GM20431 (cell line): ENCODE results near the gene MTSS2.

Source experiments
- in situ Hi-C: fragments of 300-500 bp; cut with MseI, MboI; formaldehyde crosslinking; loops from one replicate; pipeline ENCODE4 v1.15.0; 2020; ENCODE audit warnings: low sequenced_read_pairs; ENCODE audit not compliant: unreplicated experiment

The MTSS2 gene

GRCh38 chr16:70659953-70660671 is 25.7 kb downstream of the MTSS2 start:
- in situ Hi-C loops: no loop called here

DNA sequence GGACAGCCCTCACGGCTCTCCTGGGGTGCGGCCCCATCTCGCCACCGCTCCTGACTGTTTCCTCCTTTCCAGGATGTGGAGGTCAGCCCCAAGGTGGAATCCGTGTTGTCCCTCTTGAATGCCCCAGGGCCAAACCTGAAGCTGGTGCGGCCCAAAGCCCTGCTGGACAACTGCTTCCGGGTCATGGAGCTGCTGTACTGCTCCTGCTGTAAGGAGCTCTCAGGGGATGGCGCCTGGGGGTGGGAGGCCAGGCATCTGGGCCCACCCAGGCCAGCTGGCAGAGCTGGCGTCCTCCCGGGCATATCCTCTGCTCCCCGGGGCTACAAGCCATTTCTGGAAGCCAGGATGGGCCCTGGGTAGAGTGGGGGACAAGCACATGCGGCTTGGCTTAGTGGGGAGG is 26.3 kb downstream of the MTSS2 start:
- in situ Hi-C loops: no loop called here

DNA sequence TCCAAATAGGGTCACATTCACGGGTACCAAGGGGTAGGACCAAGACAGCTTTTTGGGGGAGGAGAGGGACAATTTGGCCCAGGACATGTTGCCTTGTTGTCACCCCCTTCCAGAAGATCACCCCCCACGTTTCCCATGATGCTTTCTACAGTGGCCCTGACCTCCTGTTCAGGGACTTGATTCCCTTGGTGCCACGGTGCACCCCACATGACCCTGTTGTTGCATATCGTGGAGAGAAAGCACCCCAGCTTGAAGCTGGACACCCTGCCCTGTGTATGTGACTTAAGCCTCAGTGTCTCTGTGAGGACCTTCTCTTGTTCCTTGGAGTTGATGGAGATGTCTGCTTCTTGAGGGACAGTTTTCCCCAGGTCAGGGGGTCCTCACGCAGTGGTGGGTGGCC is 26.9 kb downstream of the MTSS2 start:
- in situ Hi-C loops: no loop called here

GRCh38 chr16:70657956-70658355 is 27.9 kb downstream of the MTSS2 start:
- in situ Hi-C loops: no loop called here

DNA sequence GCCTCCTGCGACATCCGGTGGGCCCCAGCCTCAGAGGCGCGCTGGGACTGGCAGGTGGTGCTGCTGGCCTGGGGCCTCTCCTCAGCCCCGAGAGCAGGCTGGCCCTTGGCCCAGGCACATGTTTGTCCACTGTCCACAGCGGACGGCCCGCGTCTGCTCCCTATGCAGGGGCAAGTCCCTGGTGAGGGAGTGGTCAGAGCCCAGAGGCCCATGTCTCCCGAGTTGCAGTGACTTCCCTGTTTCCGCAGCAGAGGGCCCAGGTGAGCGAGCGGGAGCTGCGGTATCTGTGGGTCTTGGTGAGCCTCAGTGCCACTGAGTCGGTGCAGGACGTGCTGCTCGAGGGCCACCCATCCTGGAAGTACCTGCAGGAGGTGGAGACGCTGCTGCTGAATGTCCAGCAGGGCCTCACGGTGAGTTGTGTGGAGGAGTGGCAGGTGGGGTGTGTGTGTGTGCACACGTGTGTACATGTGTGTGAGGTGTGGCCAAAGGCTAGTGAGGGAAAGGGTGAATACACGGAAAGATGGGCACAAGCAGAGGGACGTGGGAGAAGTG is 29.1 kb downstream of the MTSS2 start:
- in situ Hi-C loops: no loop called here

GRCh38 chr16:70656065-70656711 is 29.7 kb downstream of the MTSS2 start:
- in situ Hi-C loops: no loop called here

DNA sequence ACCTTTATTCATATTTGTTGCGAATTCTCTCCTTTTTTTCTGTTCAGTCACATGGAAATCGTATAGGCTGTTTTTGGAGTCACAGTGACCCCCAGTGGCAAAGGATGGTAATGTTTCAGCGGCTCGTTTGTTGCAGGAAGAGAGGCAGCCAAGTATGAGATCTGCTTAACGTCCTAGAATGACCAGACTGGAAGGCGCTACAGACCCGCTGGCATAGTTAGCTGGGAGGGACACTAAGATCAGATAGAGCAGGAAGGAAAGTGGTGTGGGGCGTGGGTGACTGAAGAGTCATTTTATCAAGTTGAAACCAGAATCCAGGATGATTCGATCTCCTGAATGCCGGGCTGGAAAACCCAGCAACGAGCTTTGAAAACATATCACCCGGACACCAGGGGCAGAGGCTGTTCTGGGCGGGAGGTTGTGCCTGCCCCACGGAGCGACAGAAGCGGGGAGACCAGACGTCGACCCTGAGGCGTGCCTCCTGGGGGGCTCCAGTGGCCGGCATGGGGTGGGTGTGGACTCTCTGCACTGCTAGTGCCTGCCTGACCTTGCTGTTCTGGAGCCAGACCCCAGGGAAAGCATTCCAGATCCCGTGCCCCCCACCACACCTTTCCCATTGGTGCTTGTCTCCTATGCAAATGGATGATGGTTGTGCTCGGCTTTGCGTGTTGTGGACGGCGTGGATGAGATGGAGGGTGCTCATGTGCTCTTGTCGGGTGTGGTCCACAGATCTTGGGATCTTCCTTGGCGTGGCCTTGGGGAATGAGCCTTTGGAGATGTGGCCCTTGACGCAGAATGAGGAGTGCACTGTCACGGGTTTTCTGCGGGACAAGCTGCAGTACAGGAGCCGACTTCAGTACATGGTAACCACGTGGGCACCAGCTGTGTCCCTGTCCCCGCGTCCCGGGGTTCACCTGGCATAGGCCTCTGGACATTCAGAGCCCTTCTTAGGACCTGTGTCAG is 31.8 kb downstream of the MTSS2 start:
- in situ Hi-C loops: no loop called here

GRCh38 chr16:70653406-70653805 is 32.4 kb downstream of the MTSS2 start:
- in situ Hi-C loops: no loop called here

DNA sequence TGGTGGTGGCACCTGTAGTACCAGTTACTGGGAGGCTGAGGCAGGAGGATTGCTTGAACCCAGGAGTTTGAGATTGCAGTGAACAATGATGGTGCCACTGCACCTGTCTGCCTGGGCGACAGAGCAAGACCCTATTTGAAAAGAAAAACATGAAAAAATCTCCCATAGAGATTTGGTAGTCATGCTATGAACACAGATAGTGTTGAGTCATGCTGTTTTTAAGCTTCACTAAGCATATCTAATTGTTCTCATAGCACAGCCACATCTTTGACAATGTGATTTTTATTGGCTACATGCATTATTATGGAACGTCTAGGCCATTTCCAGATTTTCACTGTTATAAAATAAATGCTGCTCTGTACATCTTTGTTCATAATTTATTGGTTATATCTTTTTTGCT is 33.5 kb downstream of the MTSS2 start:
- in situ Hi-C loops: no loop called here

GRCh38 chr16:70651524-70651923 is 34.3 kb downstream of the MTSS2 start:
- in situ Hi-C loops: no loop called here

DNA sequence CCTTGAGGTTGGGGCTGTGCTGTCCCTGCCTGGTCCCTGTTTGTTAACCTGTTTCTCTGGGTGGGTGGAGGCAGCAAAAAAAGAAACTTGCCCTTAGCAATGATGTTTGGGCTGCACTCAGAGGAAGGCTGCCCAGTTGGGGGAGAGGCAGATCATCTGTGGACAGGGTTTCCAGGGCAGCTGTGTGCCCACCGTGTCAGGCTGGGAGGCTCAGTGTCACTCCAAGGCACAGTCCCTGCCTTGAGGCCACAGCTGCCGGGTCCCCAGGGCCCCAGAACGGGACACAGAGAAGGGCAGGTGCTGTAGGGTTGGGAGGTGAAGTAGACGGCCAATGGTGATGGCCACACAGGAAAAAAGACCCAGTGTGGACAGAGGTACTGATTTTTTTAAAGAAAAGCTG is 35.6 kb downstream of the MTSS2 start:
- in situ Hi-C loops: no loop called here

- in situ Hi-C loops: loop anchor here (25.0 kb wide), 1 partner anchor 287 kb away; no protein-coding TSS in a partner anchor
These were observed 36.6 kb downstream of the MTSS2 start for GRCh38 chr16:70649300-70649699.

DNA sequence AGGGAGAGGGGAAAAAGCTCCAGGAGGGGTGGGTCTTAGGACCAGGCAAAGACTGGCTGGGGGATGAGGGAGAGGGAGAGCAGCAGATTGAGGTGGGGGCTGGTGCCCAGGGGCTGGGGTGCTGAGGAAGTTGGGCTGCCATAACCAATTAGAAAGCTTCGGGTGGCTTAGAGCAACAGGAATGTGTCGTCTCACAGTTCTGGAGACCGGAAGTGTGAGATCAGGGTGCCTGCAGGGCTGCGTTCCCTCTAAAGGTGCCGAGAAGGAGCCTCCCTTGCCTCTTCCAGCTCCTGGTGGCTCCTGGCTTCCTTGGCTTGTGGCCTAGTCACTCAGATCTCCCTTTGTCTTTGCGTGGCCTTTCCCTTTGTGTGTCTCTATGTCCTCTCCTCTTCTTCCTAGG is 37.2 kb downstream of the MTSS2 start:
- in situ Hi-C loops: loop anchor here (25.0 kb wide), 1 partner anchor 286 kb away; no protein-coding TSS in a partner anchor

GRCh38 chr16:70647441-70648359 is 38.2 kb downstream of the MTSS2 start:
- in situ Hi-C loops: loop anchor here (25.0 kb wide), 1 partner anchor 285 kb away; no protein-coding TSS in a partner anchor

- in situ Hi-C loops: loop anchor here (25.0 kb wide), 1 partner anchor 284 kb away; no protein-coding TSS in a partner anchor
These were observed 39.3 kb downstream of the MTSS2 start, which contains the start of gene IL34 for GRCh38 chr16:70646260-70647241. Gene IL34, plus strand, starts transcription at chr16:70646559. Its CDS starts 389 bp downstream, at chr16:70646948.

DNA sequence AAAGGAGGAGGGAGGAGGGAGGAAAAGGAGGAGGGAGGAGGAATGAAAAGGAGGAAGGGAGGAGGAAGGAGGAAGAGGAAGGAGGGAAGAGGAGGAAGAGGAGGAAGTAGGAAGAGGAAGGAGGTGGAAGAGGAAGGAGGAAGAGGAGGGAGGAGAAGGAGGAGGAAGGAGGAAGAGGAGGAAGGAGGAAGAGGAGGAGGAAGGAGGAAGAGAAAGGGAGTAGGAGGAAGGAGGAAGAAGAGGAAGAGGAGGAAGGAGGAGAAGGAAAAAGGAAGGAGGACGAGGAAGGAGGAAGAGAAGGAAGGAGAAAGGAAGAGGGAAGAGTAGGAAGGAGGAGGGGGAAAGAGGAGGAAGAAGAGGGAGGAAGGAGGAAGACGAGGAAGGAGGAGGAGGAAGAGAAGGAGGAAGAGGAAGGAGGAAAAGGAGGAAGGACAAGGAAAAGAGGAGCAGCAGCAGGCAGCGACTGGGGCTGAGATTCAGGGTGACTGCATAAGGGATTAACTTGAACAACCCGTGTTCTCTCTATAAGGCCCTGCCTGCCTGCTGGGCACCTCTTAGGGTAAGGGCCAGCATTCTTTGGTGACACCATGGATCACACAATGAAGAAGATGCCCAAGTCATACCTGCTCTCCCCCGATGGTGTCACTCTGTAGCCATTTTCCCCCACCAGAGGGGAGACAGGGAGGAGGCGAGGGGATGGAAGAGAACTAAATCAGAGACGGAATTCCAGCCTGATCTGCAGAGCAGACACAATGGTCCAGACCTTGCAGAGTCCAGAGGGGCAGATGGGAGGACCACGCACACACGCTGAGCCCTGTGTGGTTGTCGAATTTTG is 40.9 kb downstream of the MTSS2 start:
- in situ Hi-C loops: loop anchor here (25.0 kb wide), 1 partner anchor 283 kb away; no protein-coding TSS in a partner anchor

- in situ Hi-C loops: loop anchor here (25.0 kb wide), 1 partner anchor 281 kb away; no protein-coding TSS in a partner anchor
These were observed 42.6 kb downstream of the MTSS2 start for GRCh38 chr16:70643264-70643663.
